Activated B cell treated with CpG ODN at 0.5 μM for 24 hours (primary cell): ENCODE measurements around the gene SLC26A6. TPM values are rescaled to one million over a fixed set of nuclear protein-coding genes. Genes with fewer than 3 reads are reported as not detected.

Experiments used
- ATAC-seq: fragments of 200-7000 bp; cut with Tn5 transposase; one replicate; pipeline ENCODE4 v1.10.0; 2021; ENCODE audit warnings: low read depth, mild to moderate bottlenecking, moderate library complexity
- CTCF ChIA-PET: fragments of 350-600 bp; sonication (Branson Sonifier 250); formaldehyde crosslinking; loops from one replicate; lab custom pipeline; 2021; ENCODE audit warnings: antibody characterized with exemption; lab: Charles Lee
- POLR2A ChIA-PET: fragments of 350-600 bp; sonication (Branson Sonifier 250); formaldehyde crosslinking; loops from one replicate; lab custom pipeline; 2021; ENCODE audit warnings: antibody characterized with exemption; lab: Charles Lee
- DNase-seq: peaks from one replicate; pipeline ENCODE4 v3.0.0; 2022
- H3K27ac Mint-ChIP-seq: one replicate; pipeline ENCODE4 v1.8.0; 2020; ENCODE audit warnings: mixed read lengths
- H3K27me3 Mint-ChIP-seq: one replicate; pipeline ENCODE4 v1.8.0; 2021; ENCODE audit warnings: mixed read lengths
- H3K36me3 Mint-ChIP-seq: one replicate; pipeline ENCODE4 v1.8.0; 2021; ENCODE audit warnings: low read depth, mixed read lengths
- H3K4me1 Mint-ChIP-seq: one replicate; pipeline ENCODE4 v1.8.0; 2021; ENCODE audit warnings: mixed read lengths
- H3K4me3 Mint-ChIP-seq: one replicate; pipeline ENCODE4 v1.8.0; 2020; ENCODE audit warnings: mild to moderate bottlenecking, mixed read lengths
- H3K9me3 Mint-ChIP-seq: one replicate; pipeline ENCODE4 v1.8.0; 2020; ENCODE audit warnings: mixed read lengths
- CTCF ChIP-seq: fragments of 200-600 bp; IDR thresholded peaks from one replicate; pipeline ENCODE4 v1.8.0; 2022; ENCODE audit warnings: antibody characterized with exemption, mild to moderate bottlenecking
- intact Hi-C: fragments of 100-400 bp; cut with micrococcal nuclease; formaldehyde crosslinking; loops from one replicate; pipeline ENCODE4 v1.15.1; 2024
- total RNA-seq: library from RNA; stranded (reverse); gene quantifications from 2 replicates; pipeline ENCODE4 v1.2.3, GENCODE V29; 2022

The SLC26A6 gene
- total RNA-seq, 1 donor from 2014 or later = 21.5 TPM

DNA sequence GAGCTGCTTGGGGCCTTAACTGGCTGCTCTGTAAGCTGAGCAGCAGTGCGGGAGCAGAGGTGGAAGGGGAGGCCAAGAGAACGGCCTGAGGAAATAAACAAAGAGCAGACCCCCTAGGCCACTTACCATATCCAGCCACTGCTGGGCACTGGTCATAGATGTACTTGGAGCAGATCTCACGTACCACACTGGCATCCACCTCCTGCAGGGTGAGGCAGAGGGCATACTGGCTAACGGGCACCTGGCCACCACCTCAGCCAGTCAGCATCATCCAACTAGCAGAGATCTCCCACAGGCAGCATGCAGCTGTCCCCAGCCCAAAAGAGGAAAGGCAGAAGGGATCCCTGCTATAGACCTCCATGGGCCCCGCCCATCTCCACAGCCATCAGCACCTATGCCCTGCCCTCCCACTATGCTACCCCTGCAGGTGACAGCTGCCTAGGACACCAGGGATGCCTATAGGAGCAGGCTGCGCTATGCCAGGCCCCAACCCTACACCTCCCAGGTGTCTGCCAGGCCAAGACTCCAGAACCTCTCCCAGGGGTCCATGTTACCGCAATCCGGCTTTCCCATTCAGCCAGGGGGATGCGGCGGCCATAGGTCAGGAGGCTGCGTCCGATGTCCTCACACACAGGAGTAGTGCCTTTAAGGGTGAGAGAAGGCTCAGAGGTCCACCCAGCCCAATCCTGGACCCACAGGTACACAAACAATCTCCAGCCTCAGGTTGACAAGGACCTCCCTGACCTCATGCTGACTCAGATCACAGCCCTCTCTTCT is 35.6 kb downstream of the SLC26A6 start:
- POLR2A ChIA-PET = no interaction called here
- H3K27ac Mint-ChIP-seq = no peak overlapping the region
- no peaks in the 10 kb centered on the region for H3K9me3 Mint-ChIP-seq
- peaks cover under 1% of the 10 kb centered on the region for H3K27me3 Mint-ChIP-seq
- intact Hi-C loops = no loop called here
- no peak for ATAC-seq
- CTCF ChIA-PET = no interaction called here
- H3K4me1 Mint-ChIP-seq = peaks cover 9% of the 10 kb centered on the region
- H3K36me3 Mint-ChIP-seq = peaks cover 72% of the 10 kb centered on the region
- TF ChIP-seq CTCF = no peak
- H3K4me3 Mint-ChIP-seq = no peak overlapping the region
- no peak for DNase-seq

DNA sequence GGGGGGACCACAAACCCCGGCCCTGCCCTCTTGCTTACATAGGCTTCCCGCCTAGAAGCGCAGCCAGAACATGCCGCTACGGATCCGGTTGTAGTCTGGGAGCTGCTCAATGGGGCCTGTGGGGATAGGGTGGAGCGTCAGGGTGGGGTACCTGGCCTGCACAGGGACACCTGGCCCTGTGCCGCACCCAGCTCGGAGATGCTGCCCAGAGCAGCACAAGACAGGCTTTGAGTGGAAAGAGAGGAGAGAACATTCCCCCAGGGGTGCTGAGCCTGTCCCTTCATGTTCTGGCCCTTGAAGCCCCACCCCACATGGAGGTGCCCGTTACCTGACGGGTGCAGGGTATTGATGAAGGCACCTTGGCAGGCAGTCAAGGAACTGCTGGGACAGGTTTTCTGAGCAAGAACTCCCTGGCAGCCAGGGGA is 36.2 kb downstream of the SLC26A6 start:
- CTCF ChIA-PET = no interaction called here
- DNase-seq (no peak), ATAC-seq (no peak)
- no peak for TF ChIP-seq CTCF
- Mint-ChIP-seq H3K27ac (no peak overlapping the region), H3K4me3 (no peak overlapping the region), H3K9me3 (no peaks in the 10 kb centered on the region), H3K4me1 (peaks cover 14% of the 10 kb centered on the region), H3K27me3 (peaks cover 5% of the 10 kb centered on the region), H3K36me3 (peaks cover 66% of the 10 kb centered on the region)
- intact Hi-C loops = no loop called here
- POLR2A ChIA-PET = no interaction called here

DNA sequence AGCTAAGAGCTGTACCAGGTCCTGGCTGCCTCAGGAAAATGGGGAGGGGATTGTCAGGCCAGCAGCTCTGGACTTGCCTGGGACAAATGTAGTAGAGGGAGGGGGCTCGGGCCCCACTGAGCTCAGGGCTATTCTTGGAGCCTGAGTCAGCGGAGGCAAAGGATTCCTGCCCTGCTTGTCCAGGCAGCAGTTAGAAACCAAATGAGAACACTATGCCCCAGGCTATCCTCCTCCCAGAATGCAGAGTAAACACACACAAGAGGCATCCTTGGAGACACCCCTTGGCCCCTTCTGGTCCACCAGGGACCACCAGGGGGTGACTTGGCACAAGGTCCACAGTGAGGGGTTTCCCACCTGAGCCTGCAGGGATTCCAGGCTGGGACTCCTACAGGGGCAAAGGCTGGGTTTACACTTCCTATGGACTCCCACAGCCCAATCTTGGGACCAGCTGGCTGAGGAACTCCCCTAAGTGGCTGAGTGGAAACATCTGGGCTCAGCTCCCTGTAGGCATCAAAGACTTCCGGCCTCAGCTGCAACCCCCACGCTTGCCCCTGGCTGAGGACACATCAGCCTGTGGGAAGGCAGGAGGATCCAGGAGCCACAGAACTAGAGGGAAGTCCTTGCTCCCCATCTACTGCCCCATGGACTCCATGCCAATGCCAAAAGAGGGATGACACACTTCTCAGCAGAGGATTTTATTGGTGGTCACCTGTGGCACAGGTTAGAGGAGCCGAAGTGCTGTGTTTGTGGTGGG is 36.8 kb downstream of the SLC26A6 start:
- ChIA-PET CTCF (no interaction called here), POLR2A (no interaction called here)
- TF ChIP-seq CTCF = no peak
- Mint-ChIP-seq H3K27me3 (peaks cover 9% of the 10 kb centered on the region), H3K36me3 (peaks cover 60% of the 10 kb centered on the region), H3K27ac (no peak overlapping the region), H3K4me3 (no peak overlapping the region), H3K4me1 (peaks cover 14% of the 10 kb centered on the region), H3K9me3 (no peaks in the 10 kb centered on the region)
- ATAC-seq (no peak), DNase-seq (no peak)
- intact Hi-C loops = no loop called here

GRCh38 chr3:48597408-48597800 is 37.9 kb downstream of the SLC26A6 start:
- TF ChIP-seq CTCF = no peak
- H3K4me1 Mint-ChIP-seq = peaks cover 14% of the 10 kb centered on the region
- H3K9me3 Mint-ChIP-seq = no peaks in the 10 kb centered on the region
- CTCF ChIA-PET = no interaction called here
- DNase-seq (no peak), ATAC-seq (no peak)
- POLR2A ChIA-PET = no interaction called here
- peaks cover 18% of the 10 kb centered on the region for H3K27me3 Mint-ChIP-seq
- no peak overlapping the region for H3K4me3 Mint-ChIP-seq
- intact Hi-C loops = no loop called here
- H3K27ac Mint-ChIP-seq = no peak overlapping the region
- H3K36me3 Mint-ChIP-seq = peaks cover 50% of the 10 kb centered on the region

DNA sequence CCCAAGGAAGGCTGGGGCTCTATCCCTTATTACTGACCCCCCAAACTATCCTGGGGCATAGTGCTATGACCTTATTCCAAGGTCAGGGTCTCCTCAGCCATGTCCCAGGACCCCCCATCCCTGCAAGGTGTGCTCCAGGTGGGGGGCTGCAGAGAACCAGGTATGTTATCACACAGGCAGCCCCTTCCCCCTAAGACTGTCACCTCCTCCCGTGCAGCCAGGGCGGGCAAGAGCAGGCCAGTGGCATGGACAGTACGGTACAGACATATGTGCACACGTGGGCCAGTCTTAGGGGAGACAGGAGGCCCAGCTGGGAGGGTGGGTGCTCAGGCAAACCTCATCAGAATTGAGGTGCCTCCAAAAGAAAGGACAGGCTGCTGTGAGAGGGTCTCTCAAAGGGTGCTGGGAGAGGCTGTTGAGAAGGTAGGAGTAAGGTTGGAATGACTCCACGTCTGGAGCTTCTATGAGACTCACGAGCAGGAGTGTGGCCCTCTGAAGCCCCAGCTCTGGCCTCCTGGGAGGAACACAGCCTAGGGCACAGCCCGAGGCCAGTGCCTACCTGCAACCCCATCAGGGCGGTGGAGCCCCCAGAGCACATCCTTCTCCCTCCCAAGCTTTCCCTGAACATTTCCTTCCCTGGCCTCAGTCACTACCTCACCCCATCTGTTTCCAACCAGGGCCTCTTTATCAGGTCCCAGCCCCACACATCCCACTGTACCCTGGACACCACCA is 38.4 kb downstream of the SLC26A6 start:
- ChIA-PET POLR2A (no interaction called here), CTCF (no interaction called here)
- no peak for TF ChIP-seq CTCF
- Mint-ChIP-seq H3K4me3 (no peak overlapping the region), H3K4me1 (peaks cover 14% of the 10 kb centered on the region), H3K27me3 (peaks cover 18% of the 10 kb centered on the region), H3K36me3 (peaks cover 45% of the 10 kb centered on the region), H3K9me3 (no peaks in the 10 kb centered on the region), H3K27ac (no peak overlapping the region)
- DNase-seq (no peak), ATAC-seq (no peak)
- intact Hi-C loops = no loop called here
